ENCODE results near the gene WNT10A. TPM values are rescaled to one million over a fixed set of nuclear protein-coding genes. Genes with fewer than 3 reads are reported as not detected.

WNT10A gene
- total RNA-seq, 1 experiment from 2014 or later, result 1.5 TPM

DNA sequence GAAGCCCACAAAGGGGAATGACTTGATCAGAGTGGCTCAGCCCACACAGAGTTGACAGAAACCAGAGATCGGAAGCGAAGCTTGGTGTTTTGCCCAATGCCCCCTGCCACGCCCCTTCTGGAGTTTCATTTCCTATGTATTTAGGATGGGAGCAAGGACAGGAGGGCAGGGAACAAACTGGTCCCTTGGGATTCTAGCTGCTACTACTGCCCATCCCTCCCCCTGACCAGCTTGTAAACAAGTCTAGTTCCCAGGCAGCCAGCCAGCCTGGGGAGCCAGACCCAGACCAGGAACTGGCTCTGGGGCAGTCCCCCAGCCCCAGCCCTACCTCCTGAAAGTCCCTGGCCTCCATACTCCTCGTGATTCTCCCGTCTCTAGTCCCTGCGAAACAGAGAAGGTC is 12.8 kb upstream of the WNT10A start:
- no TSS peak for BruUV-seq (replicated peaks)
- Histone ChIP-seq H4K20me1 (ENCODE audit: insufficient read depth) (no peaks in the 10 kb centered on the region), H3K36me3 (ENCODE audit: control insufficient read depth in 1 of 2, insufficient read depth in 2 of 2, low read length in 2 of 2) (no peaks in the 10 kb centered on the region), H3K9me3 (ENCODE audit: control insufficient read depth in 1 of 2, insufficient read depth in 1 of 2, low read depth in 1 of 2, low read length in 2 of 2) (no peaks in the 10 kb centered on the region), H3K27ac (ENCODE audit: low read depth, low read length) (no peak overlapping the region), H3K4me3 (replicated peaks in 1 of 2; ENCODE audit: low read depth in 1 of 2, low read length in 2 of 2) (no peak overlapping the region), H3K27me3 (ENCODE audit: insufficient read depth, low read length) (no peaks in the 10 kb centered on the region), H3K4me1 (ENCODE audit: control insufficient read depth in 1 of 2, insufficient read depth in 2 of 2, low read length in 2 of 2) (no peaks in the 10 kb centered on the region), H3K9me2 (ENCODE audit: insufficient read depth) (no peaks in the 10 kb centered on the region), H3K9ac (ENCODE audit: low read length) (no peak overlapping the region), H3K79me2 (ENCODE audit: insufficient read depth, low read length) (no peaks in the 10 kb centered on the region), H2AFZ (ENCODE audit: low read depth, low read length, poor library complexity, severe bottlenecking) (no peak overlapping the region), H3K4me2 (ENCODE audit: low read length) (no peak overlapping the region)
- ChIA-PET POLR2A (no interaction called here), CTCF (no interaction called here), RAD21 (ENCODE audit: low non-redundant PET in 1 of 2, low total read pairs in 2 of 2, uncharacterized antibody in 2 of 2, unreplicated experiment in 2 of 2) (no interaction called here)
- DNase-seq (ENCODE audit: low read depth, low spot score) (no peak), ATAC-seq (no peak)
- intact Hi-C loops (cut with micrococcal nuclease), result no loop called here
- TF ChIP-seq FOSL1 (IDR thresholded peaks at IDR 0.05; ENCODE audit: low read depth), result no peak
- TF ChIP-seq, protein P1, sequence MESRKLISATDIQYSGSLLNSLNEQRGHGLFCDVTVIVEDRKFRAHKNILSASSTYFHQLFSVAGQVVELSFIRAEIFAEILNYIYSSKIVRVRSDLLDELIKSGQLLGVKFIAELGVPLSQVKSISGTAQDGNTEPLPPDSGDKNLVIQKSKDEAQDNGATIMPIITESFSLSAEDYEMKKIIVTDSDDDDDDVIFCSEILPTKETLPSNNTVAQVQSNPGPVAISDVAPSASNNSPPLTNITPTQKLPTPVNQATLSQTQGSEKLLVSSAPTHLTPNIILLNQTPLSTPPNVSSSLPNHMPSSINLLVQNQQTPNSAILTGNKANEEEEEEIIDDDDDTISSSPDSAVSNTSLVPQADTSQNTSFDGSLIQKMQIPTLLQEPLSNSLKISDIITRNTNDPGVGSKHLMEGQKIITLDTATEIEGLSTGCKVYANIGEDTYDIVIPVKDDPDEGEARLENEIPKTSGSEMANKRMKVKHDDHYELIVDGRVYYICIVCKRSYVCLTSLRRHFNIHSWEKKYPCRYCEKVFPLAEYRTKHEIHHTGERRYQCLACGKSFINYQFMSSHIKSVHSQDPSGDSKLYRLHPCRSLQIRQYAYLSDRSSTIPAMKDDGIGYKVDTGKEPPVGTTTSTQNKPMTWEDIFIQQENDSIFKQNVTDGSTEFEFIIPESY (IDR thresholded peaks at IDR 0.05; ENCODE audit: extremely low read depth, insufficient replicate concordance, low read length), result no peak
- no peak for TF ChIP-seq JUND (IDR thresholded peaks at IDR 0.05)
- no peak for TF ChIP-seq YY1 (IDR thresholded peaks at IDR 0.05; ENCODE audit: extremely low read depth, insufficient replicate concordance, low read depth, low read length)
- no peak for TF ChIP-seq CEBPB (IDR thresholded peaks at IDR 0.05; ENCODE audit: low read depth)
- TF ChIP-seq ELF1 (IDR thresholded peaks at IDR 0.05; ENCODE audit: borderline replicate concordance, low read depth), result no peak
- TF ChIP-seq RAD21 (IDR thresholded peaks at IDR 0.05; ENCODE audit: low read depth), result no peak
- TF ChIP-seq SP1 (IDR thresholded peaks at IDR 0.05; ENCODE audit: low read depth), result no peak
- no peak for TF ChIP-seq EZH2 (IDR thresholded peaks at IDR 0.05)
- no peak for TF ChIP-seq EGR1 (IDR thresholded peaks at IDR 0.05; ENCODE audit: low read depth)
- TF ChIP-seq POLR2AphosphoS5 (IDR thresholded peaks at IDR 0.05; ENCODE audit: low read depth, low read length), result no peak
- TF ChIP-seq ZNF274 (IDR thresholded peaks at IDR 0.05; ENCODE audit: low read depth, low read length), result no peak
- TF ChIP-seq CBX3 (IDR thresholded peaks at IDR 0.05; ENCODE audit: low read depth), result no peak
